Measurements from ENCODE around the gene KCNQ1. TPM values are rescaled to one million over a fixed set of nuclear protein-coding genes. Genes with fewer than 3 reads are reported as not detected.

The KCNQ1 gene
- total and polyA plus RNA-seq, 2 of the 13 experiments (the other 11 are each of a cell fraction or from before 2014, with no cell fraction given), result 0.02 to 0.08 TPM

DNA sequence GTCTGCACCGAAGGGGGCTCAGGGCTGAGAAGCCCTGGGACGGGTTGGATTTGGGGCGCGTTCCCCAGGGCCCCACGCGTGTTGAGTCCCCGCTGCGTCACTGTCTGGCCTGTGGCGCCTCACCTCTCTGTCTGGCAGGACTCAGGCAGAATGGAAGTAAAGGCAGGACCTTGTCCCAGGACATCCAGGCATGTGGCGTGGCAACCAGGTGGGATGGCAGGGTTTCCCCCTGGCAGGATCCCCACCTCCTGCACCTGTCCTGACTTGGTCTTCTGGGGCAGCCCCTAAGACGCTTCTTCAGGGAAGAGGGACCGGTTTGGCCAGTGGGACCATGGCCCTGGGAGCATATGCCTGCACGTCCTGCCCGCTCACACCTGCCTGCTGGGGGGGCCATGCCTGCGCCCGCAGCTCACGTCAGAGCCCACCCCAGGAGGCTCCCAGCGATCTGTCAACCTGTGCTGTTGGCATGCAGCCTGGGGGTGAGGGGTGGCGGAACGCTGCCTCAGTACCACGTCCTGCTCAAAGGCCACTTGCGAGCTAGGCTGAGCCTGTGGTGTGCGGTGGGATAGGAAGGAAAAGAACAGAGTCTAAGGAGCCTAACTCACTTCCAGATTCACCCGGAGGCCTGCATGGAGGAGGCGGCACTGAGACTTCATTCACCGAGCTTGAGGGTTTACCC, 72.7 kb downstream of the KCNQ1 start:
- Histone ChIP-seq H3K4me3 (replicated peaks in 1 of 3; ENCODE audit: insufficient read depth in 1 of 3, low read depth in 2 of 3, low read length in 3 of 3) (no peak overlapping the region), H3K27me3 (ENCODE audit: control insufficient read depth in 1 of 2, insufficient read depth in 2 of 2, low read length in 2 of 2) (peaks cover 19 to 83% of the 10 kb centered on the region in 2 experiments), H3K9me3 (ENCODE audit: low read length) (no peaks in the 10 kb centered on the region), H4K20me1 (ENCODE audit: insufficient read depth, low read length) (peaks cover 3% of the 10 kb centered on the region; the same call in 1 of the 2 replicates), H3K36me3 (replicated peaks in 1 of 2; ENCODE audit: control insufficient read depth in 1 of 2, insufficient read depth in 2 of 2, low read length in 2 of 2) (no peaks in the 10 kb centered on the region), H3K4me2 (ENCODE audit: low read depth, low read length) (no peak overlapping the region), H2AFZ (ENCODE audit: low read length) (no peak overlapping the region), H3K27ac (ENCODE audit: extremely low read length, insufficient read depth, low read length) (no peak overlapping the region), H3K79me2 (ENCODE audit: insufficient read depth, low read length) (no peaks in the 10 kb centered on the region), H3K9ac (ENCODE audit: insufficient read depth, low read depth, low read length) (no peak overlapping the region), H3K4me1 (ENCODE audit: insufficient read depth, low read length) (no peaks in the 10 kb centered on the region)
- TF ChIP-seq HDAC6 (IDR thresholded peaks at IDR 0.05; ENCODE audit: low read depth, low read length) (no peak), ZFP36 (IDR thresholded peaks at IDR 0.05; ENCODE audit: borderline replicate concordance, low read depth, low read length, partially characterized antibody) (peak; percentile 38)
- intact Hi-C loops (cut with micrococcal nuclease; ENCODE audit: unreplicated experiment), result no loop called here
- in situ Hi-C loops (cut with HindIII; ENCODE audit: extremely low pct_ligation_motif_present, low pct_unique_long_range_greater_than_20kb), result no loop called here
- CTCF ChIA-PET (ENCODE audit: low intra/inter-chr PET ratio, low total read pairs), result no interaction called here
- ATAC-seq (no peak), DNase-seq (ENCODE audit: low spot score) (no peak), FAIRE-seq (no peak)
- BruUV-seq (replicated peaks), result no TSS peak
- 29% methylated on average over 4 of the region's 26 CpGs for WGBS (ENCODE audit: low lambda C conversion rate)
- POLR2A ChIA-PET, result no interaction called here

DNA sequence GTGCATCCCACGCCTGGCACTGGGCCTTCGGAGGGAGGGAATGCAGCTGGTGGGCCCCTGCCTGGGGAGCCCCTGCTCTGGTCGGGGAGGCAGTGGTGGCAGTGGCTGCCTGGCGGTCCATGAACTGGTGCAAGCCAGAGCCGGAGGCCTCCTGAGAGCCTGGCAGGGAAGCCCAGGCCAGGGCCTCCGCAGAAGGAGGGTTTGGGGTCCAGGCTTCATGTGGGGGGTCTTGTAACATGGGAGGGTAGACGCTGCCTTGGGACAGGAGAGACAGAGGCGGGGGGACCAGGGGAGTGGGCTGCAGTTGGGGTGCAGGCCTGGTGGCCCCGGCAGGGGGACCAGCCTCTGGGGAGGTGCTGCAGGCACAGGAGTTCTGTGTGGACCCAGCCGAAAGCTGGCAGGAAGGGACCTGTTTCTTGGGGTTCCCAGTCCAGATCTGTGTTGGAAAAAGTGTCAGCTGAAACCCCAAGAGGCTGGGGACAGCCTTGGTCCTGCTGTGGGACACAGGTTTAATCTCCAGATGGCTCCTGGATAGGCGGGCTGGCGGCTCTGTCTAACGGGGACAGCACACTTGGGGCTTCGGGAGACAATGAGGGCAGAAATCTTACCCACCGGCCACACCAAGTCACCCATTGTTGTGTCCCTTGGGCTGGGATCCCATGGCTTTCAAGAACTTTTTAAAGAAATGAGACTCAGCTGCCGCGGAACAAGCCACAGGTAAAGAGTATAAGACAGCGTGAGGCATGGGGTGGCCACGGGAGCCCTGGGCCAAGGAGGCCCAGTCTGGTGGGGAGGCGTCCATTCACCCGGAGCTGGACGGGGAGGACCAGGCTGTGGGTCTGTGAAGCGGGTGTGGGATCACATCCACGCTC, 73.5 kb downstream of the KCNQ1 start:
- BruUV-seq (replicated peaks), result no TSS peak
- FAIRE-seq, result no peak
- POLR2A ChIA-PET, result no interaction called here

More for the DNA sequence above, 73.5 kb downstream of the KCNQ1 start:
- TF ChIP-seq MZF1 (CRISPR knock-in tag; IDR thresholded peaks at IDR 0.05; ENCODE audit: borderline replicate concordance), result no peak
- 0 out of 2 replicates have a peak, but pooled peaks have one; percentile 21 for TF ChIP-seq EZH2 (conservative IDR thresholded peaks at IDR 0.05; ENCODE audit: low read depth, low read length)
- Histone ChIP-seq H3K27ac (ENCODE audit: extremely low read length, insufficient read depth, low read length) (no peak overlapping the region), H3K4me3 (replicated peaks in 1 of 3; ENCODE audit: insufficient read depth in 1 of 3, low read depth in 2 of 3, low read length in 3 of 3) (no peak overlapping the region), H4K20me1 (ENCODE audit: insufficient read depth, low read length) (peaks cover 3% of the 10 kb centered on the region; the same call in 1 of the 2 replicates), H3K9me3 (ENCODE audit: low read length) (no peaks in the 10 kb centered on the region), H3K9ac (ENCODE audit: insufficient read depth, low read depth, low read length) (no peak overlapping the region), H3K27me3 (ENCODE audit: control insufficient read depth in 1 of 2, insufficient read depth in 2 of 2, low read length in 2 of 2) (peaks cover 20 to 80% of the 10 kb centered on the region in 2 experiments), H3K4me1 (ENCODE audit: insufficient read depth, low read length) (no peaks in the 10 kb centered on the region), H3K4me2 (ENCODE audit: low read depth, low read length) (no peak overlapping the region), H3K36me3 (replicated peaks in 1 of 2; ENCODE audit: control insufficient read depth in 1 of 2, insufficient read depth in 2 of 2, low read length in 2 of 2) (no peaks in the 10 kb centered on the region), H3K79me2 (ENCODE audit: insufficient read depth, low read length) (no peaks in the 10 kb centered on the region), H2AFZ (ENCODE audit: low read length) (no peak overlapping the region)
- no peak for ATAC-seq
- in situ Hi-C loops (cut with HindIII; ENCODE audit: extremely low pct_ligation_motif_present, low pct_unique_long_range_greater_than_20kb) (no loop called here), intact Hi-C loops (cut with micrococcal nuclease; ENCODE audit: unreplicated experiment) (no loop called here)
- no peak for DNase-seq (ENCODE audit: low spot score)
- 25% methylated on average over 9 of the region's 24 CpGs for WGBS (ENCODE audit: low lambda C conversion rate)
- CTCF ChIA-PET (ENCODE audit: low intra/inter-chr PET ratio, low total read pairs), result no interaction called here

Measured in HepG2 (cell line).